HepG2 (cell line): ENCODE results near the gene C2. TPM values are rescaled to one million over a fixed set of nuclear protein-coding genes. Genes with fewer than 3 reads are reported as not detected.

ENCODE experiments used
- CSRNP2 ChIP-seq: sonication (generic); formaldehyde crosslinking; conservative IDR thresholded peaks from 2 replicates; pipeline ENCODE4 v1.8.0; 2022; ENCODE audit warnings: low read depth, missing genetic modification reagents
- GATA4 ChIP-seq: sonication (generic); IDR thresholded peaks from 2 replicates; pipeline ENCODE4 v1.6.1; 2016; ENCODE audit warnings: antibody characterized with exemption, low read depth, borderline replicate concordance
- MAZ ChIP-seq, 2 experiments: sonication (generic) in 1 of 2; formaldehyde crosslinking in 1 of 2; IDR thresholded peaks; 2 replicates each; pipeline versions ENCODE4 v1.5.0 to v1.6.1; 2012 to 2020; ENCODE audit warnings: low read depth in 2 of 2, mild to moderate bottlenecking in 2 of 2, borderline replicate concordance in 1 of 2, improper control_type of control experiment in 1 of 2, low read length in 1 of 2, missing genetic modification reagents in 1 of 2, moderate library complexity in 1 of 2
- NAIF1 ChIP-seq: sonication (generic); formaldehyde crosslinking; IDR thresholded peaks from 2 replicates; pipeline ENCODE4 v1.5.0; 2020; ENCODE audit warnings: mild to moderate bottlenecking, missing genetic modification reagents, borderline replicate concordance
- NFRKB ChIP-seq: fragments of 450-650 bp; IDR thresholded peaks from 2 replicates; pipeline ENCODE4 v1.6.1; 2017
- POGZ ChIP-seq: sonication (generic); formaldehyde crosslinking; IDR thresholded peaks from 2 replicates; pipeline ENCODE4 v1.4.0; 2020; ENCODE audit warnings: mild to moderate bottlenecking, missing genetic modification reagents
- RERE ChIP-seq: IDR thresholded peaks from 2 replicates; pipeline ENCODE4 v1.6.1; 2016; ENCODE audit warnings: low read depth, missing genetic modification reagents, missing compliant biosample characterization
- U2AF2 ChIP-seq: fragments of 200-400 bp; formaldehyde crosslinking; IDR thresholded peaks from 2 replicates; pipeline ENCODE4 v1.6.1; 2017; ENCODE audit warnings: low read depth, mild to moderate bottlenecking, low read length
- ZNF276 ChIP-seq: sonication (generic); formaldehyde crosslinking; IDR thresholded peaks from 2 replicates; pipeline ENCODE4 v1.4.0; 2020; ENCODE audit warnings: mild to moderate bottlenecking, low read depth, missing genetic modification reagents
- ZNF574 ChIP-seq: sonication (generic); formaldehyde crosslinking; IDR thresholded peaks from 2 replicates; pipeline ENCODE4 v1.4.0; 2020; ENCODE audit warnings: missing genetic modification reagents
- ZNF737 ChIP-seq: sonication (generic); formaldehyde crosslinking; IDR thresholded peaks from 2 replicates; pipeline ENCODE4 v1.5.0; 2020; ENCODE audit warnings: missing genetic modification reagents, mild to moderate bottlenecking, borderline replicate concordance
- ZNF878 ChIP-seq: sonication (generic); formaldehyde crosslinking; IDR thresholded peaks from 2 replicates; pipeline ENCODE4 v1.8.1; 2023; ENCODE audit warnings: mild to moderate bottlenecking, missing genetic modification reagents, moderate library complexity
- polyA plus RNA-seq, 8 experiments: library from polyadenylated mRNA; depleted of rRNA in 3 of 8; stranded (reverse) in 7 of 8; unstranded in 1 of 8; fragments of >200 nt; fragmentation: Illumina TruSeq in 4 of 8; extraction: Trizol in 4 of 8; gene quantifications; 2 replicates each; pipeline versions ENCODE4 v1.2.1 to v1.2.3, GENCODE V29; 2011 to 2016; ENCODE audit warnings: low read depth in 4 of 8, missing spikeins in 1 of 8, mixed read lengths in 1 of 8; ENCODE audit not compliant: insufficient read depth in 1 of 8
- total RNA-seq, 5 experiments: library from RNA; depleted of rRNA; stranded (reverse); fragments of >200 nt; fragmentation: Illumina TruSeq; extraction: Trizol; gene quantifications; 2 replicates each; pipeline ENCODE4 v1.2.3, GENCODE V29; 2016; ENCODE audit warnings: low read depth in 1 of 5

Gene C2
- total and polyA plus RNA-seq, 2 of the 13 experiments (the other 11 are each of a cell fraction or from before 2014, with no cell fraction given): 165 to 307 TPM

GRCh38 chr6:31971993-31972708 is 44.6 kb downstream of the C2 start, which contains the start of gene DXO (continued):
- peak; percentile 91 for TF ChIP-seq MAZ (IDR thresholded peaks at IDR 0.05; ENCODE audit: borderline replicate concordance, low read depth, low read length)
- peak; percentile 97 for TF ChIP-seq MAZ (CRISPR knock-in tag; IDR thresholded peaks at IDR 0.05; ENCODE audit: low read depth)
- peak; percentile 45 for TF ChIP-seq GATA4
- peak; percentile 90 for TF ChIP-seq CSRNP2 (CRISPR knock-in tag)
- TF ChIP-seq ZNF878 (CRISPR knock-in tag): 0 out of 2 replicates have a peak, but pooled peaks have one; percentile 32
- TF ChIP-seq POGZ (CRISPR knock-in tag): peak; percentile 92
- no peak for TF ChIP-seq NAIF1 (CRISPR knock-in tag)
- TF ChIP-seq U2AF2: no peak
- no peak for TF ChIP-seq ZNF737
- TF ChIP-seq NFRKB: no peak
- peak; percentile 90 for TF ChIP-seq ZNF574 (CRISPR knock-in tag)
- no peak; the same call in 1 of the 2 replicates for TF ChIP-seq RERE (CRISPR knock-in tag)
- TF ChIP-seq ZNF276 (CRISPR knock-in tag): no peak; the same call in 1 of the 2 replicates
